ENCODE measurements around the gene PILRA. TPM values are rescaled to one million over a fixed set of nuclear protein-coding genes. Genes with fewer than 3 reads are reported as not detected.

PILRA gene
- total RNA-seq, 2 experiments from 2014 or later: 1.8 to 2.7 TPM

GRCh38 chr7:100428199-100428966, 55.1 kb downstream of the PILRA start, which contains the start of gene ZCWPW1:
Gene ZCWPW1 (minus strand): TSS chr7:100428703. CDS start chr7:100420649, 8,054 bp downstream.
- H3K27me3 Mint-ChIP-seq: peaks cover 3% of the 10 kb centered on the region
- H3K4me1 Mint-ChIP-seq: peaks cover 45% of the 10 kb centered on the region
- peak within 1 kb of the TSS; percentile 97 for H3K4me3 Mint-ChIP-seq
- peaks cover 5% of the 10 kb centered on the region for H3K9me3 Mint-ChIP-seq
- peaks cover 39% of the 10 kb centered on the region for H3K36me3 Mint-ChIP-seq (ENCODE audit: low read depth)
- POLR2A ChIA-PET: interaction anchor here (0.6 to 1.1 kb wide), 8 partner anchors 30 to 1047 kb away, joined by 3 to 9 read pairs (median 3); partner anchors contain the start of genes FBXO24, GPC2 and POP7
- H3K27ac Mint-ChIP-seq: peak within 1 kb of the TSS; percentile 100
- peak; percentile 97 for DNase-seq
- CTCF ChIA-PET: interaction anchor here (0.6 to 2.6 kb wide), 15 partner anchors 8 to 307 kb away, joined by 3 to 14 read pairs (median 4); partner anchors contain the start of gene LAMTOR4

GRCh38 chr7:100428967-100429636, 55.8 kb downstream of the PILRA start:
- Mint-ChIP-seq H3K4me3 (peak overlapping the region; percentile 97), H3K36me3 (ENCODE audit: low read depth) (peaks cover 46% of the 10 kb centered on the region), H3K27me3 (peaks cover 3% of the 10 kb centered on the region), H3K27ac (peak overlapping the region; percentile 100), H3K9me3 (peaks cover 5% of the 10 kb centered on the region), H3K4me1 (peaks cover 52% of the 10 kb centered on the region)
- ChIA-PET CTCF (interaction anchor here (0.6 to 2.6 kb wide), 17 partner anchors 9 to 308 kb away, joined by 3 to 14 read pairs (median 4); partner anchors contain the start of gene LAMTOR4), POLR2A (interaction anchor here (0.6 to 1.1 kb wide), 5 partner anchors 31 to 1048 kb away, joined by 3 to 5 read pairs (median 3); no protein-coding TSS in a partner anchor)
- peak; percentile 100 for DNase-seq

- H3K9me3 Mint-ChIP-seq: peaks cover 5% of the 10 kb centered on the region
- peaks cover 60% of the 10 kb centered on the region for H3K4me1 Mint-ChIP-seq
- ChIA-PET POLR2A (interaction anchor here (0.6 to 1.1 kb wide), 5 partner anchors 17 to 1049 kb away, joined by 3 to 5 read pairs (median 3); no protein-coding TSS in a partner anchor), CTCF (interaction anchor here (0.6 to 2.6 kb wide), 7 partner anchors 19 to 1038 kb away, joined by 3 to 14 read pairs (median 5); partner anchors contain the start of gene LAMTOR4)
- H3K4me3 Mint-ChIP-seq: peak within 1 kb of the TSS; percentile 97
- H3K36me3 Mint-ChIP-seq (ENCODE audit: low read depth): peaks cover 54% of the 10 kb centered on the region
- H3K27ac Mint-ChIP-seq: peak within 1 kb of the TSS; percentile 100
- peaks cover 3% of the 10 kb centered on the region for H3K27me3 Mint-ChIP-seq
- peak; percentile 96 for DNase-seq
Measured at GRCh38 chr7:100429637-100430492, 56.6 kb downstream of the PILRA start, which contains the start of gene MEPCE. Gene MEPCE (plus strand): TSS chr7:100429831. CDS start chr7:100430019, 188 bp downstream.

- POLR2A ChIA-PET: interaction anchor here (0.6 kb wide), 1 partner anchor 16 kb away, joined by 4 read pairs; no protein-coding TSS in a partner anchor
- CTCF ChIA-PET: interaction anchor here (0.6 to 2.6 kb wide), 3 partner anchors 19 to 1039 kb away, joined by 6 to 14 read pairs (median 6); no protein-coding TSS in a partner anchor
- DNase-seq: peak; percentile 30
- Mint-ChIP-seq H3K4me1 (peaks cover 66% of the 10 kb centered on the region), H3K4me3 (peak overlapping the region; percentile 81), H3K9me3 (peaks cover 5% of the 10 kb centered on the region), H3K36me3 (ENCODE audit: low read depth) (peaks cover 61% of the 10 kb centered on the region), H3K27me3 (peaks cover 3% of the 10 kb centered on the region), H3K27ac (peak overlapping the region; percentile 94)
Measured at GRCh38 chr7:100430493-100431285, 57.4 kb downstream of the PILRA start.

DNA sequence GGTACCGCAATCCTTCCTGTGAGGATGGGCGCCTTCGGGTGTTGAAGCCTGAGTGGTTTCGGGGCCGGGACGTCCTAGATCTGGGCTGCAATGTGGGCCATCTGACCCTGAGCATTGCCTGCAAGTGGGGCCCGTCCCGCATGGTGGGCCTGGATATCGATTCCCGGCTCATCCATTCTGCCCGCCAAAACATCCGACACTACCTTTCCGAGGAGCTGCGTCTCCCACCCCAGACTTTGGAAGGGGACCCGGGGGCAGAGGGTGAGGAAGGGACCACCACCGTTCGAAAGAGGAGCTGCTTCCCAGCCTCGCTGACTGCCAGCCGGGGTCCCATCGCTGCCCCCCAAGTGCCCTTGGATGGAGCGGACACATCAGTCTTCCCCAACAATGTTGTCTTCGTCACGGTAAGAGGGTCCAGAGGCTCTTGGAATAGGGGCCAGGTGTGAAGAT, 58.0 kb downstream of the PILRA start:
- POLR2A ChIA-PET: no interaction called here
- peaks cover 67% of the 10 kb centered on the region for H3K4me1 Mint-ChIP-seq
- CTCF ChIA-PET: no interaction called here
- peaks cover 63% of the 10 kb centered on the region for H3K36me3 Mint-ChIP-seq (ENCODE audit: low read depth)
- DNase-seq: no peak
- H3K27me3 Mint-ChIP-seq: no peaks in the 10 kb centered on the region
- peaks cover 5% of the 10 kb centered on the region for H3K9me3 Mint-ChIP-seq
- H3K4me3 Mint-ChIP-seq: peak overlapping the region; percentile 81
- peak overlapping the region; percentile 94 for H3K27ac Mint-ChIP-seq

DNA sequence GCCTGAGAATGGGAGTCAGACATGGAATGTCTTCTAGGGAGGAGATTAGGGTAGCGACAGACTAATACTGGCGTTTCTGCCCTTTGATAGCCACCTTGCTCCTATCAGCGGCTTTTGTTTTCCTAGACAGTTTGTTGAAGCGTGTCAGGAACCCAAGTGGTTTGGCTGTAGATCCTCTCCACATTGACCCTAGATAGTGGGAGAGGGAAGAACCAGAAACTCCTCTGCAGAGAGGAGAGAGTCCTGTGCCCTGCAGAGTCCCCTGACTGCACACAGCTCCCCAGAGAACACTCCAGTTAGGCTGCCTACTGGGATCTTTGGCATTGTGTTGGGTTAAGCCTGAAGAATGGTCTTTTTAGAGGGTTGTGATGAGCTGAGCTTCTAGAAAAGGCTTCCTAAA, 58.8 kb downstream of the PILRA start:
- Mint-ChIP-seq H3K27ac (peak overlapping the region; percentile 94), H3K9me3 (peaks cover 5% of the 10 kb centered on the region), H3K4me1 (peaks cover 70% of the 10 kb centered on the region), H3K27me3 (no peaks in the 10 kb centered on the region), H3K36me3 (ENCODE audit: low read depth) (peaks cover 65% of the 10 kb centered on the region), H3K4me3 (peak overlapping the region; percentile 81)
- no peak for DNase-seq
- ChIA-PET CTCF (interaction anchor here (0.6 kb wide), 1 partner anchor 17 kb away, joined by 4 read pairs; no protein-coding TSS in a partner anchor), POLR2A (no interaction called here)

DNA sequence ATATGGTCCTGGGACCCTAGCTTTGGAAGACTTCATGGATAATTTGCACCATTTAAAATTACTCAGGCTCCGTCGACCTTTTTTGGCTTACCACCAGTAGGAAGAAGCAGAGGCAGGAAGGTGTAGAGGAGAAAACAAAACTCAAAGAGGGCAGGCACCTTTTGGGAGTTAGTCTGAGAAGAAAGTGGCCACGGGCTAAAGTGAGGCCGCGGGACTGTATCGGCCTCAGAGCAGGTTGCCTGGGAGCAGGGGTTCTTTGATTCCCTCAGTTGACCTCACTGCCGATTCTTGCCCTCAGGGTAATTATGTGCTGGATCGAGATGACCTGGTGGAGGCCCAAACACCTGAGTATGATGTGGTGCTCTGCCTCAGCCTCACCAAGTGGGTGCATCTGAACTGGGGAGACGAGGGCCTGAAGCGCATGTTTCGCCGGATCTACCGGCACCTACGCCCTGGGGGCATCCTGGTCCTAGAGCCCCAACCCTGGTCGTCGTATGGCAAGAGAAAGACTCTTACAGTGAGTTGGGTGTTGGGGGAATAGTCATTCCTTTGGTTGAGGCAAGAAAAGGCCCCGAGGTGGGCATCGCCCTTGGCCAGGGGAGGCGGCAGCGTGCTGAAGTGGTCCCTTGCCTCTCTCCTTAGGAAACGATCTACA, 59.5 kb downstream of the PILRA start:
- peak overlapping the region; percentile 94 for H3K27ac Mint-ChIP-seq
- ChIA-PET CTCF (interaction anchor here (0.6 kb wide), 1 partner anchor 18 kb away, joined by 4 read pairs; no protein-coding TSS in a partner anchor), POLR2A (no interaction called here)
- peaks cover 64% of the 10 kb centered on the region for H3K36me3 Mint-ChIP-seq (ENCODE audit: low read depth)
- H3K9me3 Mint-ChIP-seq: peaks cover 3% of the 10 kb centered on the region
- no peak for DNase-seq
- peak overlapping the region; percentile 2 for H3K4me3 Mint-ChIP-seq
- H3K4me1 Mint-ChIP-seq: peaks cover 73% of the 10 kb centered on the region
- no peaks in the 10 kb centered on the region for H3K27me3 Mint-ChIP-seq

- no peak overlapping the region for H3K4me3 Mint-ChIP-seq
- H3K36me3 Mint-ChIP-seq (ENCODE audit: low read depth): peaks cover 60% of the 10 kb centered on the region
Measured at GRCh38 chr7:100433276-100433591, 59.9 kb downstream of the PILRA start.

GRCh38 chr7:100433592-100434296, 60.5 kb downstream of the PILRA start:
- Mint-ChIP-seq H3K4me1 (peaks cover 66% of the 10 kb centered on the region), H3K9me3 (no peaks in the 10 kb centered on the region), H3K27me3 (no peaks in the 10 kb centered on the region), H3K4me3 (peak overlapping the region; percentile 90), H3K27ac (peak overlapping the region; percentile 93), H3K36me3 (ENCODE audit: low read depth) (peaks cover 60% of the 10 kb centered on the region)
- CTCF ChIA-PET: interaction anchor here (1.1 kb wide), 1 partner anchor 17 kb away, joined by 3 read pairs; no protein-coding TSS in a partner anchor
- POLR2A ChIA-PET: interaction anchor here (1.3 kb wide), 1 partner anchor 11 kb away, joined by 6 read pairs; no protein-coding TSS in a partner anchor
- DNase-seq: no peak

More at GRCh38 chr7:100433276-100433591, 59.9 kb downstream of the PILRA start:
- no peak for DNase-seq
- ChIA-PET CTCF (no interaction called here), POLR2A (interaction anchor here (1.3 kb wide), 1 partner anchor 11 kb away, joined by 6 read pairs; no protein-coding TSS in a partner anchor)
- Mint-ChIP-seq H3K9me3 (no peaks in the 10 kb centered on the region), H3K27ac (peak overlapping the region; percentile 93), H3K27me3 (no peaks in the 10 kb centered on the region), H3K4me1 (peaks cover 68% of the 10 kb centered on the region)

Data from activated CD4-positive, alpha-beta T cell treated with anti-CD3 and anti-CD28 coated beads, Interleukin-2, amount 10 ng/mL, durations not matched to agents 7 days and 5 days (primary cell).